K562 (cell line): ENCODE measurements around the gene C17orf78.
A peak's percentile ranks its signal among the peaks of the same experiment; 100 is the strongest.

ENCODE experiments used
- CC2D1A ChIP-seq: fragments of 450-650 bp; IDR thresholded peaks from 2 replicates; pipeline ENCODE4 v1.6.1; 2017; ENCODE audit warnings: mild to moderate bottlenecking
- POLR2A ChIP-seq: fragments of 450-650 bp; conservative IDR thresholded peaks from 2 replicates; pipeline ENCODE4 v1.6.1; 2016
- SRSF9 ChIP-seq: fragments of 200-400 bp; formaldehyde crosslinking; IDR thresholded peaks from 2 replicates; pipeline ENCODE4 v1.6.1; 2017; ENCODE audit warnings: low read depth, low read length, borderline replicate concordance
- XRCC5 ChIP-seq: fragments of 200-400 bp; formaldehyde crosslinking; IDR thresholded peaks from 2 replicates; pipeline ENCODE4 v1.6.1; 2017; ENCODE audit warnings: low read depth, mild to moderate bottlenecking, low read length
- ZNF124 ChIP-seq: sonication (generic); formaldehyde crosslinking; IDR thresholded peaks from 2 replicates; pipeline ENCODE4 v1.8.1; 2022; ENCODE audit warnings: missing genetic modification reagents
- ZNF696 ChIP-seq: fragments of 250-450 bp; sonication (Bioruptor Pico); conservative IDR thresholded peaks from 2 replicates; pipeline ENCODE4 v1.4.0; 2020; ENCODE audit warnings: mild to moderate bottlenecking, moderate library complexity
- ZNF79 ChIP-seq: fragments of 250-450 bp; sonication (Bioruptor Pico); IDR thresholded peaks from 2 replicates; pipeline ENCODE4 v1.4.0; 2020; ENCODE audit warnings: low read depth, mild to moderate bottlenecking, moderate library complexity
- ZZZ3 ChIP-seq: fragments of 450-650 bp; IDR thresholded peaks from 2 replicates; pipeline ENCODE4 v1.6.1; 2016; ENCODE audit warnings: antibody characterized with exemption, mild to moderate bottlenecking, moderate library complexity
- TF ChIP-seq, protein P1 (sequence below): sonication (generic); formaldehyde crosslinking; IDR thresholded peaks from 2 replicates; pipeline ENCODE4 v1.8.1; 2023; ENCODE audit warnings: mild to moderate bottlenecking, missing genetic modification reagents
- TF ChIP-seq, protein P2 (sequence below), 2 experiments: fragments of 450-650 bp in 1 of 2; sonication (generic) in 1 of 2; formaldehyde crosslinking in 1 of 2; IDR thresholded peaks in 1 of 2; conservative IDR thresholded peaks in 1 of 2; 2 replicates each; pipeline versions ENCODE4 v1.6.1 to v1.8.1; 2016 to 2023; ENCODE audit warnings: mild to moderate bottlenecking in 2 of 2, moderate library complexity in 2 of 2, inconsistent platforms in 1 of 2, missing genetic modification reagents in 1 of 2
- TF ChIP-seq, protein P3 (sequence below), 2 experiments: fragments of 450-650 bp; formaldehyde crosslinking in 1 of 2; IDR thresholded peaks; 2 replicates each; pipeline versions ENCODE4 v1.4.0 to v1.6.1; 2014 to 2020; ENCODE audit warnings: mild to moderate bottlenecking in 2 of 2, borderline replicate concordance in 1 of 2, low read depth in 1 of 2

DNA sequence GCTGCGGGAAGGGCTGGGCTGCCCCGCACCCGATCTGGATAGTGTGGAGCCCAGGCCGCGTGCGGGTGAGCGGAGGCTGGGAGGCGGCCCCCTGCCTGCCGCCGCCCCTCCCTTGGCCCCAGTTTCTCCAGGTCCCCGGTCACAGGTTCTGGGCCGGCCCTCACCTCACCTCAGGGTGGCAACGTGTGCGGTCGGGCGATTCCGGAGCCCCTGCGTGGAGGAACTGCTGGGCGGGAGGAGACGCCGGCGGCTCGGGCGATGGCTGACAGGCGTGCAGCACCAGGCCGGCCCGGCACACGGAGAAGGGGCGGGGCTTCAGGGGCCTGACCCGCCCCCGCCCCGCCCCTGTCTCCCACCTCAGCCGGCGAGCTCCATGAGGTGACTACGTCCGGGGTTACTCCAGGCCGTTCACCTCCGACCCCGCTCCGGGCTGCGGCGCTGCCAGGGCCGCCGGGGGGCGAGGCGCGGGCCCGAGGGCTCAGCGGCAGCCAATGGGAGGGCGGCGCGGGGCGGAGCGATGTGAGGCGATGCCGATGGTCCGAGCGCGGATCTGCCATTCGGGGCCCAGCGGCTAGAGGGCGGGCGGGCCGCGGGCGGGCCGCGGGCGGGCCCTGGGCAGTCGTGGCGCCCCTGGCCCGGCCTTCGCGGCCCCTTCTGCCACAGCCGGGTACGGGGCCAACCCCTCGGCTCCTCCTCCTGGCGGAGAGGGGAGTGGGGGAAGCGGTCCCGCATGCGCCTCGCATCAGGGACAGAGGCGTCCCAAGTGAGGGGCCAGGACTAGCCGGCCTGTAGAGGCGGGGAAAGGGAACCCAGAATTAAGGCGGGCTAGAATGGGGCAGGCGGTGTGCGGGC lies 16.7 kb upstream of the C17orf78 start:
- TF ChIP-seq, protein P1, sequence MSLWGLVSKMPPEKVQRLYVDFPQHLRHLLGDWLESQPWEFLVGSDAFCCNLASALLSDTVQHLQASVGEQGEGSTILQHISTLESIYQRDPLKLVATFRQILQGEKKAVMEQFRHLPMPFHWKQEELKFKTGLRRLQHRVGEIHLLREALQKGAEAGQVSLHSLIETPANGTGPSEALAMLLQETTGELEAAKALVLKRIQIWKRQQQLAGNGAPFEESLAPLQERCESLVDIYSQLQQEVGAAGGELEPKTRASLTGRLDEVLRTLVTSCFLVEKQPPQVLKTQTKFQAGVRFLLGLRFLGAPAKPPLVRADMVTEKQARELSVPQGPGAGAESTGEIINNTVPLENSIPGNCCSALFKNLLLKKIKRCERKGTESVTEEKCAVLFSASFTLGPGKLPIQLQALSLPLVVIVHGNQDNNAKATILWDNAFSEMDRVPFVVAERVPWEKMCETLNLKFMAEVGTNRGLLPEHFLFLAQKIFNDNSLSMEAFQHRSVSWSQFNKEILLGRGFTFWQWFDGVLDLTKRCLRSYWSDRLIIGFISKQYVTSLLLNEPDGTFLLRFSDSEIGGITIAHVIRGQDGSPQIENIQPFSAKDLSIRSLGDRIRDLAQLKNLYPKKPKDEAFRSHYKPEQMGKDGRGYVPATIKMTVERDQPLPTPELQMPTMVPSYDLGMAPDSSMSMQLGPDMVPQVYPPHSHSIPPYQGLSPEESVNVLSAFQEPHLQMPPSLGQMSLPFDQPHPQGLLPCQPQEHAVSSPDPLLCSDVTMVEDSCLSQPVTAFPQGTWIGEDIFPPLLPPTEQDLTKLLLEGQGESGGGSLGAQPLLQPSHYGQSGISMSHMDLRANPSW: no peak
- no peak for TF ChIP-seq CC2D1A
- peak; percentile 49 for TF ChIP-seq POLR2A
- no peak for TF ChIP-seq ZZZ3
- TF ChIP-seq SRSF9: no peak
- TF ChIP-seq ZNF79: no peak
- TF ChIP-seq XRCC5: peak; percentile 6; the same call in 1 of the 2 replicates
- TF ChIP-seq, protein P2, sequence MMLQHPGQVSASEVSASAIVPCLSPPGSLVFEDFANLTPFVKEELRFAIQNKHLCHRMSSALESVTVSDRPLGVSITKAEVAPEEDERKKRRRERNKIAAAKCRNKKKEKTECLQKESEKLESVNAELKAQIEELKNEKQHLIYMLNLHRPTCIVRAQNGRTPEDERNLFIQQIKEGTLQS (IDR thresholded peaks at IDR 0.05): no peak
- TF ChIP-seq, protein P2 (CRISPR knock-in tag; conservative IDR thresholded peaks at IDR 0.05): no peak
- no peak for TF ChIP-seq ZNF696 (CRISPR knock-in tag)
- TF ChIP-seq ZNF124: no peak
- TF ChIP-seq, protein P3, sequence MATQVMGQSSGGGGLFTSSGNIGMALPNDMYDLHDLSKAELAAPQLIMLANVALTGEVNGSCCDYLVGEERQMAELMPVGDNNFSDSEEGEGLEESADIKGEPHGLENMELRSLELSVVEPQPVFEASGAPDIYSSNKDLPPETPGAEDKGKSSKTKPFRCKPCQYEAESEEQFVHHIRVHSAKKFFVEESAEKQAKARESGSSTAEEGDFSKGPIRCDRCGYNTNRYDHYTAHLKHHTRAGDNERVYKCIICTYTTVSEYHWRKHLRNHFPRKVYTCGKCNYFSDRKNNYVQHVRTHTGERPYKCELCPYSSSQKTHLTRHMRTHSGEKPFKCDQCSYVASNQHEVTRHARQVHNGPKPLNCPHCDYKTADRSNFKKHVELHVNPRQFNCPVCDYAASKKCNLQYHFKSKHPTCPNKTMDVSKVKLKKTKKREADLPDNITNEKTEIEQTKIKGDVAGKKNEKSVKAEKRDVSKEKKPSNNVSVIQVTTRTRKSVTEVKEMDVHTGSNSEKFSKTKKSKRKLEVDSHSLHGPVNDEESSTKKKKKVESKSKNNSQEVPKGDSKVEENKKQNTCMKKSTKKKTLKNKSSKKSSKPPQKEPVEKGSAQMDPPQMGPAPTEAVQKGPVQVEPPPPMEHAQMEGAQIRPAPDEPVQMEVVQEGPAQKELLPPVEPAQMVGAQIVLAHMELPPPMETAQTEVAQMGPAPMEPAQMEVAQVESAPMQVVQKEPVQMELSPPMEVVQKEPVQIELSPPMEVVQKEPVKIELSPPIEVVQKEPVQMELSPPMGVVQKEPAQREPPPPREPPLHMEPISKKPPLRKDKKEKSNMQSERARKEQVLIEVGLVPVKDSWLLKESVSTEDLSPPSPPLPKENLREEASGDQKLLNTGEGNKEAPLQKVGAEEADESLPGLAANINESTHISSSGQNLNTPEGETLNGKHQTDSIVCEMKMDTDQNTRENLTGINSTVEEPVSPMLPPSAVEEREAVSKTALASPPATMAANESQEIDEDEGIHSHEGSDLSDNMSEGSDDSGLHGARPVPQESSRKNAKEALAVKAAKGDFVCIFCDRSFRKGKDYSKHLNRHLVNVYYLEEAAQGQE (IDR thresholded peaks at IDR 0.05; ENCODE audit: borderline replicate concordance): peak; percentile 7; the same call in 1 of the 2 replicates
- TF ChIP-seq, protein P3 (CRISPR knock-in tag; IDR thresholded peaks at IDR 0.05; ENCODE audit: low read depth): no peak
